Colonic mucosa (tissue), 4 donors: ENCODE data around the gene CDKN2A. TPM values are rescaled to one million over a fixed set of nuclear protein-coding genes. Genes with fewer than 3 reads are reported as not detected.

Experiments used
- DNase-seq: peaks from one replicate; pipeline ENCODE4 v3.0.0-alpha.2; 2020
- H3K27ac ChIP-seq: fragments of 200-600 bp; one replicate; pipeline ENCODE4 v1.8.0; 2021
- H3K27me3 ChIP-seq: fragments of 200-600 bp; one replicate; pipeline ENCODE4 v1.8.0; 2021
- H3K36me3 ChIP-seq: fragments of 200-600 bp; one replicate; pipeline ENCODE4 v1.8.0; 2021
- H3K4me1 ChIP-seq: fragments of 200-600 bp; one replicate; pipeline ENCODE4 v1.8.0; 2021; ENCODE audit warnings: mild to moderate bottlenecking
- H3K4me3 ChIP-seq: fragments of 200-600 bp; one replicate; pipeline ENCODE4 v1.8.0; 2021
- H3K9ac ChIP-seq, 2 donors: one replicate each; pipeline ENCODE4 v1.7.0; 2013; ENCODE audit warnings: control low read depth in 2 of 2, low read depth in 2 of 2, low read length in 2 of 2
- H3K9me3 ChIP-seq: fragments of 200-600 bp; one replicate; pipeline ENCODE4 v1.8.0; 2021
- intact Hi-C: fragments of 100-400 bp; cut with DNase I; formaldehyde crosslinking; loops from one replicate; pipeline ENCODE4 v1.14.1; 2022
- total RNA-seq, 2 donors: library from RNA; stranded (reverse); fragmentation: NEBNext Ultra II Directional in 1 of 2; extraction: Animal tissue kit (Norgen Biotek cat#: 25700) in 1 of 2; gene quantifications; one replicate each; pipeline ENCODE4 v1.2.1, GENCODE V29; 2021
- TF ChIP-seq, protein P1 (sequence below): fragments of 200-600 bp; IDR thresholded peaks from one replicate; pipeline ENCODE4 v1.8.0; 2022; ENCODE audit warnings: antibody characterized with exemption, mild to moderate bottlenecking
- donor health status: healthy.
- donor health status: DM: no; HTN: no; CAD: no.
- donor health status: DM: no; HTN: no; CAD: no.

CDKN2A gene
- total RNA-seq, 2 donors from 2014 or later = 1.3 to 2.9 TPM

- TF ChIP-seq, protein P1, sequence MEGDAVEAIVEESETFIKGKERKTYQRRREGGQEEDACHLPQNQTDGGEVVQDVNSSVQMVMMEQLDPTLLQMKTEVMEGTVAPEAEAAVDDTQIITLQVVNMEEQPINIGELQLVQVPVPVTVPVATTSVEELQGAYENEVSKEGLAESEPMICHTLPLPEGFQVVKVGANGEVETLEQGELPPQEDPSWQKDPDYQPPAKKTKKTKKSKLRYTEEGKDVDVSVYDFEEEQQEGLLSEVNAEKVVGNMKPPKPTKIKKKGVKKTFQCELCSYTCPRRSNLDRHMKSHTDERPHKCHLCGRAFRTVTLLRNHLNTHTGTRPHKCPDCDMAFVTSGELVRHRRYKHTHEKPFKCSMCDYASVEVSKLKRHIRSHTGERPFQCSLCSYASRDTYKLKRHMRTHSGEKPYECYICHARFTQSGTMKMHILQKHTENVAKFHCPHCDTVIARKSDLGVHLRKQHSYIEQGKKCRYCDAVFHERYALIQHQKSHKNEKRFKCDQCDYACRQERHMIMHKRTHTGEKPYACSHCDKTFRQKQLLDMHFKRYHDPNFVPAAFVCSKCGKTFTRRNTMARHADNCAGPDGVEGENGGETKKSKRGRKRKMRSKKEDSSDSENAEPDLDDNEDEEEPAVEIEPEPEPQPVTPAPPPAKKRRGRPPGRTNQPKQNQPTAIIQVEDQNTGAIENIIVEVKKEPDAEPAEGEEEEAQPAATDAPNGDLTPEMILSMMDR = no peak
- no peak for DNase-seq
- intact Hi-C loops = loop anchor here (5.0 kb wide), 1 partner anchor 40 kb away; the partner anchor contains the start of gene CDKN2B
- Histone ChIP-seq H3K4me3 (no peak overlapping the region), H3K36me3 (no peaks in the 10 kb centered on the region), H3K9ac (no peak overlapping the region), H3K4me1 (no peaks in the 10 kb centered on the region), H3K27ac (no peak overlapping the region), H3K27me3 (peaks cover 96% of the 10 kb centered on the region), H3K9me3 (no peaks in the 10 kb centered on the region)
Measured at GRCh38 chr9:21967702-21968101, 26.5 kb downstream of the CDKN2A start.

- DNase-seq = no peak
- peaks cover 90% of the 10 kb centered on the region for H3K27me3 ChIP-seq
- no peaks in the 10 kb centered on the region for H3K4me1 ChIP-seq
- no peaks in the 10 kb centered on the region for H3K9me3 ChIP-seq
- no peaks in the 10 kb centered on the region for H3K36me3 ChIP-seq
- intact Hi-C loops = loop anchor here (5.0 kb wide), 1 partner anchor 40 kb away; the partner anchor contains the start of gene CDKN2B
- H3K9ac ChIP-seq = no peak overlapping the region
- H3K4me3 ChIP-seq = no peak overlapping the region
- H3K27ac ChIP-seq = no peak overlapping the region
- TF ChIP-seq, protein P1 = no peak
Measured at GRCh38 chr9:21967169-21967568, 27.0 kb downstream of the CDKN2A start.

GRCh38 chr9:21966140-21966851 lies 27.9 kb downstream of the CDKN2A start:
- no peaks in the 10 kb centered on the region for H3K9me3 ChIP-seq
- no peak overlapping the region for H3K4me3 ChIP-seq
- peaks cover 82% of the 10 kb centered on the region for H3K27me3 ChIP-seq
- no peaks in the 10 kb centered on the region for H3K36me3 ChIP-seq
- no peak overlapping the region for H3K9ac ChIP-seq
- no peaks in the 10 kb centered on the region for H3K4me1 ChIP-seq
- no peak overlapping the region for H3K27ac ChIP-seq
- intact Hi-C loops = loop anchor here (5.0 kb wide), 1 partner anchor 41 kb away; the partner anchor contains the start of gene CDKN2B
- no peak for DNase-seq
- TF ChIP-seq, protein P1 = no peak

GRCh38 chr9:21965401-21965951 lies 28.7 kb downstream of the CDKN2A start:
- Histone ChIP-seq H3K27ac (no peak overlapping the region), H3K9me3 (no peaks in the 10 kb centered on the region), H3K4me1 (no peaks in the 10 kb centered on the region), H3K27me3 (peaks cover 73% of the 10 kb centered on the region), H3K36me3 (no peaks in the 10 kb centered on the region), H3K9ac (peak overlapping the region; percentile 8 to 26), H3K4me3 (peak overlapping the region; percentile 21)
- peak; percentile 64 for DNase-seq
- TF ChIP-seq, protein P1 = peak; percentile 23
- intact Hi-C loops = loop anchor here (5.0 kb wide), 1 partner anchor 42 kb away; the partner anchor contains the start of gene CDKN2B

DNA sequence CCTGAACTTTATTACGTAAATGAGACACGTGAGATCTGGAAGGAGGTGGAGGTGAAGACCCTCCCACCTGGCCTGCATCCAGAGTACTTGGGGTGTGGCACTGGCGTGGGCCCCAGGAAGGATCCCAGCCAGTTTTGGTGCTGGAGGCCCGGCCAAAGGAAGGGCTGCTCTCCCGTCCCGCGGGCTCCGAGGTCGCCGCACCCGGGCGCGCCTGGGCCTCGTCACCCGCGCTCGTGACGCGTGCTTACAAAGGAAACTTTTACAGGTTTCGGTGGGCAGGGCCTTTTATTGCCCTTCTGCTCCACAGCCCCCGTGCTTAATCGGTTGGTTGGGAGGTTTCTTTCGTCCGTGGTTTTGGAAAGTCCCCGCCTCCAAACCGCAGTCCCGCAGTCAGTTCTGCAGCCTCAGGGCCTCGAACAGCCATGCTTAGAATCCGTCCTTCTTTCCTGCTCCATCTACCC lies 29.2 kb downstream of the CDKN2A start:
- H3K9me3 ChIP-seq = no peaks in the 10 kb centered on the region
- H3K4me1 ChIP-seq = no peaks in the 10 kb centered on the region
- H3K36me3 ChIP-seq = no peaks in the 10 kb centered on the region
- peak overlapping the region in 1 of 2 donors; percentile 8 for H3K9ac ChIP-seq
- no peak overlapping the region for H3K27ac ChIP-seq
- DNase-seq = peak; percentile 57
- intact Hi-C loops = loop anchor here (5.0 kb wide), 1 partner anchor 42 kb away; the partner anchor contains the start of gene CDKN2B
- H3K4me3 ChIP-seq = peak overlapping the region; percentile 21
- peaks cover 68% of the 10 kb centered on the region for H3K27me3 ChIP-seq
- TF ChIP-seq, protein P1 = no peak
